ACC112 (cell line): ENCODE results near the gene CTNNBL1.
"Not testable (repeated sequence)": the region's sequence is repeated elsewhere in the genome, so short reads cannot be mapped to it uniquely, and the experiment has no call there.

Experiments
- H2AFZ ChIP-seq: fragments of 200-600 bp; sonication (generic); one replicate; pipeline ENCODE4 v1.6.0; 2017; ENCODE audit warnings: antibody characterized with exemption, low read length; ENCODE audit not compliant: unreplicated experiment
- H3K27ac ChIP-seq: fragments of 200-600 bp; sonication (generic); 2 replicates; pipeline ENCODE4 v1.5.1; 2014; ENCODE audit warnings: low read depth, mild to moderate bottlenecking, antibody characterized with exemption, low read length, moderate library complexity
- H3K27me3 ChIP-seq: fragments of 200-600 bp; sonication (generic); 2 replicates; pipeline ENCODE4 v1.6.1; 2014; ENCODE audit warnings: mild to moderate bottlenecking, antibody characterized with exemption, low read length, moderate library complexity, mixed read lengths; ENCODE audit not compliant: insufficient read depth
- H3K36me3 ChIP-seq: fragments of 200-600 bp; sonication (generic); 2 replicates; pipeline ENCODE4 v1.6.1; 2016; ENCODE audit warnings: mild to moderate bottlenecking, antibody characterized with exemption, low read length, moderate library complexity, mixed read lengths; ENCODE audit not compliant: insufficient read depth
- H3K4me1 ChIP-seq: fragments of 200-600 bp; sonication (generic); one replicate; pipeline ENCODE4 v1.6.1; 2016; ENCODE audit warnings: low read length, mixed read lengths; ENCODE audit not compliant: insufficient read depth, unreplicated experiment, control insufficient read depth
- H3K4me3 ChIP-seq: fragments of 200-600 bp; sonication (generic); 2 replicates; pipeline ENCODE4 v1.5.1; 2014; ENCODE audit warnings: mild to moderate bottlenecking, low read depth, low read length
- H3K79me2 ChIP-seq: fragments of 200-600 bp; sonication (generic); one replicate; pipeline ENCODE4 v1.6.0; 2016; ENCODE audit warnings: low read length; ENCODE audit not compliant: control insufficient read depth, unreplicated experiment, insufficient read depth

CTNNBL1 gene

GRCh38 chr20:37693242-37693634, 592 bp upstream of the CTNNBL1 start:
- H3K79me2 ChIP-seq, result peaks cover 36% of the 10 kb centered on the region
- H3K27ac ChIP-seq, result peak overlapping the region; percentile 58
- peak overlapping the region; percentile 86 for H2AFZ ChIP-seq
- H3K36me3 ChIP-seq, result no peaks in the 10 kb centered on the region
- no peaks in the 10 kb centered on the region for H3K27me3 ChIP-seq
- peak overlapping the region; percentile 93 for H3K4me3 ChIP-seq
- peaks cover 8% of the 10 kb centered on the region for H3K4me1 ChIP-seq

- H2AFZ ChIP-seq, result no peak overlapping the region
- H3K4me1 ChIP-seq, result peaks cover 5% of the 10 kb centered on the region
- H3K27ac ChIP-seq, result no peak overlapping the region
- H3K27me3 ChIP-seq, result no peaks in the 10 kb centered on the region
- H3K79me2 ChIP-seq, result peaks cover 57% of the 10 kb centered on the region
- no peaks in the 10 kb centered on the region for H3K36me3 ChIP-seq
- peak overlapping the region; percentile 20; the same call in 1 of the 2 replicates for H3K4me3 ChIP-seq
These were observed 2.0 kb downstream of the CTNNBL1 start for GRCh38 chr20:37695684-37696342.

- peaks cover 19% of the 10 kb centered on the region for H3K4me1 ChIP-seq
- no peaks in the 10 kb centered on the region for H3K27me3 ChIP-seq
- H3K79me2 ChIP-seq, result peaks cover 71% of the 10 kb centered on the region
- no peaks in the 10 kb centered on the region for H3K36me3 ChIP-seq
- no peak overlapping the region for H2AFZ ChIP-seq
- no peak overlapping the region for H3K27ac ChIP-seq
- H3K4me3 ChIP-seq, result no peak overlapping the region
These were observed 3.5 kb downstream of the CTNNBL1 start for GRCh38 chr20:37697314-37697713.

GRCh38 chr20:37699202-37699601, 5.4 kb downstream of the CTNNBL1 start:
- Histone ChIP-seq H3K36me3 (no peaks in the 10 kb centered on the region), H3K27me3 (no peaks in the 10 kb centered on the region), H3K79me2 (peaks cover 84% of the 10 kb centered on the region), H3K4me1 (peaks cover 17% of the 10 kb centered on the region), H2AFZ (no peak overlapping the region), H3K27ac (no peak overlapping the region), H3K4me3 (no peak overlapping the region)

- Histone ChIP-seq H3K27ac (no peak overlapping the region), H3K27me3 (no peaks in the 10 kb centered on the region), H3K4me1 (peaks cover 17% of the 10 kb centered on the region), H3K4me3 (no peak overlapping the region), H2AFZ (no peak overlapping the region), H3K79me2 (peaks cover 85% of the 10 kb centered on the region), H3K36me3 (peaks cover 3% of the 10 kb centered on the region; the same call in 1 of the 2 replicates)
These were observed 6.5 kb downstream of the CTNNBL1 start for GRCh38 chr20:37700301-37700700.

GRCh38 chr20:37701676-37702075, 7.8 kb downstream of the CTNNBL1 start:
- Histone ChIP-seq H3K4me1 (peaks cover 15% of the 10 kb centered on the region), H3K27ac (peak overlapping the region; percentile 77), H3K79me2 (peaks cover 88% of the 10 kb centered on the region)
- not testable (repeated sequence) for H2AFZ ChIP-seq, H3K27me3 ChIP-seq, H3K4me3 ChIP-seq, H3K36me3 ChIP-seq

- Histone ChIP-seq H3K4me1 (peaks cover 15% of the 10 kb centered on the region), H2AFZ (no peak overlapping the region), H3K4me3 (no peak overlapping the region), H3K27me3 (no peaks in the 10 kb centered on the region), H3K36me3 (peaks cover 8% of the 10 kb centered on the region; the same call in 1 of the 2 replicates), H3K79me2 (peaks cover 87% of the 10 kb centered on the region), H3K27ac (peak overlapping the region; percentile 73)
These were observed 8.7 kb downstream of the CTNNBL1 start for GRCh38 chr20:37702403-37703034.

- Histone ChIP-seq H3K79me2 (peaks cover 86% of the 10 kb centered on the region), H3K4me3 (no peak overlapping the region), H3K27ac (no peak overlapping the region), H3K36me3 (peaks cover 8% of the 10 kb centered on the region; the same call in 1 of the 2 replicates), H2AFZ (no peak overlapping the region), H3K4me1 (peaks cover 15% of the 10 kb centered on the region), H3K27me3 (no peaks in the 10 kb centered on the region)
These were observed 9.4 kb downstream of the CTNNBL1 start for GRCh38 chr20:37703035-37703845.

- Histone ChIP-seq H3K4me3 (no peak overlapping the region), H2AFZ (no peak overlapping the region), H3K27me3 (no peaks in the 10 kb centered on the region), H3K36me3 (peaks cover 8% of the 10 kb centered on the region; the same call in 1 of the 2 replicates), H3K27ac (no peak overlapping the region), H3K79me2 (peaks cover 85% of the 10 kb centered on the region), H3K4me1 (peaks cover 15% of the 10 kb centered on the region)
These were observed 11.1 kb downstream of the CTNNBL1 start for GRCh38 chr20:37704955-37705354.

- H3K27ac ChIP-seq, result no peak overlapping the region
- H3K27me3 ChIP-seq, result no peaks in the 10 kb centered on the region
- H3K4me3 ChIP-seq, result no peak overlapping the region
- no peak overlapping the region for H2AFZ ChIP-seq
- H3K36me3 ChIP-seq, result peaks cover 8% of the 10 kb centered on the region; the same call in 1 of the 2 replicates
- peaks cover 88% of the 10 kb centered on the region for H3K79me2 ChIP-seq
- peaks cover 11% of the 10 kb centered on the region for H3K4me1 ChIP-seq
These were observed 12.5 kb downstream of the CTNNBL1 start for GRCh38 chr20:37706298-37706697.
